HEK293 (cell line): Measurements from ENCODE around the gene RPL15.

ENCODE experiments used
- CTCF ChIA-PET: fragments of 350-600 bp; formaldehyde crosslinking; extraction: SDS; loops from one replicate; lab custom pipeline; 2021; ENCODE audit warnings: antibody characterized with exemption; lab: Yijun Ruan, JAX
- POLR2A ChIA-PET: fragments of 300-600 bp; formaldehyde crosslinking; extraction: SDS; loops from one replicate; lab custom pipeline; 2020; ENCODE audit warnings: antibody characterized with exemption, inconsistent platforms; lab: Yijun Ruan, JAX
- H3K27ac ChIP-seq: fragments of 200-500 bp; sonication (Bioruptor generic); 2 replicates; pipeline ENCODE4 v1.5.1; 2014; ENCODE audit warnings: low read depth, low read length, control low read depth, inconsistent platforms; ENCODE audit errors: extremely low read depth
- H3K36me3 ChIP-seq, 2 experiments: fragments of 200-500 bp in 1 of 2; sonication (Bioruptor generic) in 1 of 2; 1 replicate in 1 of 2; 2 replicates in 1 of 2; pipeline ENCODE4 v1.5.1; 2014 to 2017; ENCODE audit warnings: inconsistent platforms in 2 of 2, low read length in 2 of 2; ENCODE audit not compliant: control insufficient read depth in 2 of 2, insufficient read depth in 1 of 2
- H3K4me1 ChIP-seq: fragments of 200-500 bp; sonication (Bioruptor generic); 2 replicates; pipeline ENCODE4 v1.5.1; 2014; ENCODE audit warnings: mild to moderate bottlenecking, low read length, inconsistent platforms; ENCODE audit not compliant: control insufficient read depth, insufficient read depth
- H3K4me3 ChIP-seq: 2 replicates; pipeline ENCODE4 v1.5.1; 2011; ENCODE audit warnings: low read depth, mild to moderate bottlenecking, control low read depth, low read length, moderate library complexity
- H3K9me3 ChIP-seq: fragments of 200-500 bp; sonication (Bioruptor generic); 2 replicates; pipeline ENCODE4 v1.5.1; 2014; ENCODE audit warnings: low read depth, low read length, inconsistent platforms; ENCODE audit not compliant: control insufficient read depth, insufficient read depth
- MZF1 ChIP-seq: fragments of 450-650 bp; formaldehyde crosslinking; IDR thresholded peaks from 2 replicates; pipeline ENCODE4 v1.5.1; 2017; ENCODE audit warnings: missing biosample characterization, missing genetic modification characterization, borderline replicate concordance
- SP3 ChIP-seq: fragments of 450-650 bp; formaldehyde crosslinking; IDR thresholded peaks from 2 replicates; pipeline ENCODE4 v1.5.1; 2016; ENCODE audit warnings: missing biosample characterization, missing genetic modification characterization
- ZFP3 ChIP-seq: fragments of 450-650 bp; formaldehyde crosslinking; IDR thresholded peaks from 2 replicates; pipeline ENCODE4 v1.5.1; 2016; ENCODE audit warnings: low read depth, missing biosample characterization, missing genetic modification characterization
- ZNF10 ChIP-seq: fragments of 450-650 bp; formaldehyde crosslinking; IDR thresholded peaks from 2 replicates; pipeline ENCODE4 v1.5.1; 2017; ENCODE audit warnings: missing biosample characterization, missing genetic modification characterization
- ZNF114 ChIP-seq: fragments of 450-650 bp; formaldehyde crosslinking; IDR thresholded peaks from 2 replicates; pipeline ENCODE4 v1.5.0; 2017; ENCODE audit warnings: missing biosample characterization, missing genetic modification characterization
- ZNF24 ChIP-seq: fragments of 450-650 bp; formaldehyde crosslinking; IDR thresholded peaks from 2 replicates; pipeline ENCODE4 v1.5.1; 2016; ENCODE audit warnings: missing biosample characterization, missing genetic modification characterization
- ZNF416 ChIP-seq: fragments of 450-650 bp; formaldehyde crosslinking; IDR thresholded peaks from 2 replicates; pipeline ENCODE4 v1.5.1; 2016; ENCODE audit warnings: missing biosample characterization, missing genetic modification characterization
- ZNF433 ChIP-seq: fragments of 450-650 bp; formaldehyde crosslinking; IDR thresholded peaks from 2 replicates; pipeline ENCODE4 v1.5.1; 2016; ENCODE audit warnings: missing biosample characterization, missing genetic modification characterization, low read depth
- ZNF521 ChIP-seq: fragments of 450-650 bp; formaldehyde crosslinking; IDR thresholded peaks from 2 replicates; pipeline ENCODE4 v1.5.1; 2017; ENCODE audit warnings: missing biosample characterization, mild to moderate bottlenecking, missing genetic modification characterization
- ZNF596 ChIP-seq: fragments of 450-650 bp; IDR thresholded peaks from 2 replicates; pipeline ENCODE4 v1.5.0; 2018; ENCODE audit warnings: missing biosample characterization, mild to moderate bottlenecking, missing genetic modification characterization, moderate library complexity
- ZNF621 ChIP-seq: fragments of 450-650 bp; formaldehyde crosslinking; IDR thresholded peaks from 2 replicates; pipeline ENCODE4 v1.5.1; 2017; ENCODE audit warnings: missing biosample characterization, missing genetic modification characterization
- ZNF658 ChIP-seq: fragments of 450-650 bp; formaldehyde crosslinking; IDR thresholded peaks from 2 replicates; pipeline ENCODE4; 2016; ENCODE audit warnings: missing biosample characterization, missing genetic modification characterization
- ZNF664 ChIP-seq: fragments of 450-650 bp; formaldehyde crosslinking; IDR thresholded peaks from 2 replicates; pipeline ENCODE4 v1.5.1; 2016; ENCODE audit warnings: missing biosample characterization, missing genetic modification characterization
- ZNF677 ChIP-seq: fragments of 450-650 bp; IDR thresholded peaks from 2 replicates; pipeline ENCODE4 v1.5.0; 2018; ENCODE audit warnings: missing biosample characterization, mild to moderate bottlenecking, missing genetic modification characterization, moderate library complexity
- ZXDB ChIP-seq: fragments of 450-650 bp; formaldehyde crosslinking; IDR thresholded peaks from 2 replicates; pipeline ENCODE4 v1.5.1; 2016; ENCODE audit warnings: missing biosample characterization, missing genetic modification characterization
- TF ChIP-seq, protein P1 (sequence below): fragments of 450-650 bp; formaldehyde crosslinking; IDR thresholded peaks from 2 replicates; pipeline ENCODE4 v1.5.1; 2016; ENCODE audit warnings: missing biosample characterization, missing genetic modification characterization, borderline replicate concordance
- TF ChIP-seq, protein P2 (sequence below): fragments of 450-650 bp; formaldehyde crosslinking; IDR thresholded peaks from 2 replicates; pipeline ENCODE4; 2016; ENCODE audit warnings: missing biosample characterization, missing genetic modification characterization
- TF ChIP-seq, protein P3 (sequence below): fragments of 450-650 bp; IDR thresholded peaks from 2 replicates; pipeline ENCODE4 v1.5.1; 2018; ENCODE audit warnings: missing biosample characterization, missing genetic modification characterization
- TF ChIP-seq, protein P4 (sequence below): fragments of 450-650 bp; formaldehyde crosslinking; IDR thresholded peaks from 2 replicates; pipeline ENCODE4 v1.5.1; 2017; ENCODE audit warnings: missing biosample characterization, missing genetic modification characterization

The RPL15 gene

DNA sequence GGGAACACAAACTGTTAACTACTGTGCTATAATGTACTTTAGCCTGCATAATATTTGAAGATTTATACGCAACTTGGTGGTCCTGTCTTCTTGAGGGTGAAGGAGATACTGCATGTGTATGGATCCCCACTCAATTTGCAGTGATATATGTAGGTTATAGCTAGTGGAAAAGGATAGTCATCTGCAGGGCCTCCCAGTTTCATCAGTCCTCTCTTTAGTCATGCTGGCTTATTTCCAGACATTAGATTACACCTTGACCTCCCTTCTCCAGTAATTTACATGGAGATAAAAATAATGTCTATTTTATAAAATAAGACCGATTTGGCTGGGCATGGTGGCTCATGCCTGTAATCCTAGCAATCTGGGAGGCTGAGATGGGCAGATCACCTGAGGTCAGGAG, 31.8 kb downstream of the RPL15 start (continued):
- TF ChIP-seq, protein P1, sequence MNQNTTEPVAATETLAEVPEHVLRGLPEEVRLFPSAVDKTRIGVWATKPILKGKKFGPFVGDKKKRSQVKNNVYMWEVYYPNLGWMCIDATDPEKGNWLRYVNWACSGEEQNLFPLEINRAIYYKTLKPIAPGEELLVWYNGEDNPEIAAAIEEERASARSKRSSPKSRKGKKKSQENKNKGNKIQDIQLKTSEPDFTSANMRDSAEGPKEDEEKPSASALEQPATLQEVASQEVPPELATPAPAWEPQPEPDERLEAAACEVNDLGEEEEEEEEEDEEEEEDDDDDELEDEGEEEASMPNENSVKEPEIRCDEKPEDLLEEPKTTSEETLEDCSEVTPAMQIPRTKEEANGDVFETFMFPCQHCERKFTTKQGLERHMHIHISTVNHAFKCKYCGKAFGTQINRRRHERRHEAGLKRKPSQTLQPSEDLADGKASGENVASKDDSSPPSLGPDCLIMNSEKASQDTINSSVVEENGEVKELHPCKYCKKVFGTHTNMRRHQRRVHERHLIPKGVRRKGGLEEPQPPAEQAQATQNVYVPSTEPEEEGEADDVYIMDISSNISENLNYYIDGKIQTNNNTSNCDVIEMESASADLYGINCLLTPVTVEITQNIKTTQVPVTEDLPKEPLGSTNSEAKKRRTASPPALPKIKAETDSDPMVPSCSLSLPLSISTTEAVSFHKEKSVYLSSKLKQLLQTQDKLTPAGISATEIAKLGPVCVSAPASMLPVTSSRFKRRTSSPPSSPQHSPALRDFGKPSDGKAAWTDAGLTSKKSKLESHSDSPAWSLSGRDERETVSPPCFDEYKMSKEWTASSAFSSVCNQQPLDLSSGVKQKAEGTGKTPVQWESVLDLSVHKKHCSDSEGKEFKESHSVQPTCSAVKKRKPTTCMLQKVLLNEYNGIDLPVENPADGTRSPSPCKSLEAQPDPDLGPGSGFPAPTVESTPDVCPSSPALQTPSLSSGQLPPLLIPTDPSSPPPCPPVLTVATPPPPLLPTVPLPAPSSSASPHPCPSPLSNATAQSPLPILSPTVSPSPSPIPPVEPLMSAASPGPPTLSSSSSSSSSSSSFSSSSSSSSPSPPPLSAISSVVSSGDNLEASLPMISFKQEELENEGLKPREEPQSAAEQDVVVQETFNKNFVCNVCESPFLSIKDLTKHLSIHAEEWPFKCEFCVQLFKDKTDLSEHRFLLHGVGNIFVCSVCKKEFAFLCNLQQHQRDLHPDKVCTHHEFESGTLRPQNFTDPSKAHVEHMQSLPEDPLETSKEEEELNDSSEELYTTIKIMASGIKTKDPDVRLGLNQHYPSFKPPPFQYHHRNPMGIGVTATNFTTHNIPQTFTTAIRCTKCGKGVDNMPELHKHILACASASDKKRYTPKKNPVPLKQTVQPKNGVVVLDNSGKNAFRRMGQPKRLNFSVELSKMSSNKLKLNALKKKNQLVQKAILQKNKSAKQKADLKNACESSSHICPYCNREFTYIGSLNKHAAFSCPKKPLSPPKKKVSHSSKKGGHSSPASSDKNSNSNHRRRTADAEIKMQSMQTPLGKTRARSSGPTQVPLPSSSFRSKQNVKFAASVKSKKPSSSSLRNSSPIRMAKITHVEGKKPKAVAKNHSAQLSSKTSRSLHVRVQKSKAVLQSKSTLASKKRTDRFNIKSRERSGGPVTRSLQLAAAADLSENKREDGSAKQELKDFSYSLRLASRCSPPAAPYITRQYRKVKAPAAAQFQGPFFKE (tag by site-specific recombination): no peak
- TF ChIP-seq ZNF10: no peak
- TF ChIP-seq ZNF621: no peak
- TF ChIP-seq ZNF664 (tag by site-specific recombination): no peak
- no peak for TF ChIP-seq ZFP3 (tag by site-specific recombination)
- TF ChIP-seq ZNF596 (tag by site-specific recombination): no peak
- no peak for TF ChIP-seq ZNF416
- TF ChIP-seq ZNF658 (tag by site-specific recombination): no peak
- TF ChIP-seq SP3 (tag by site-specific recombination): no peak
- TF ChIP-seq ZNF433 (tag by site-specific recombination): no peak
- TF ChIP-seq, protein P2, sequence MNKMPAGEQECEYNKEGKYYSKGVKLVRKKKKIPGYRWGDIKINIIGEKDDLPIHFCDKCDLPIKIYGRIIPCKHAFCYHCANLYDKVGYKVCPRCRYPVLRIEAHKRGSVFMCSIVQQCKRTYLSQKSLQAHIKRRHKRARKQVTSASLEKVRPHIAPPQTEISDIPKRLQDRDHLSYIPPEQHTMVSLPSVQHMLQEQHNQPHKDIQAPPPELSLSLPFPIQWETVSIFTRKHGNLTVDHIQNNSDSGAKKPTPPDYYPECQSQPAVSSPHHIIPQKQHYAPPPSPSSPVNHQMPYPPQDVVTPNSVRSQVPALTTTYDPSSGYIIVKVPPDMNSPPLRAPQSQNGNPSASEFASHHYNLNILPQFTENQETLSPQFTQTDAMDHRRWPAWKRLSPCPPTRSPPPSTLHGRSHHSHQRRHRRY (tag by site-specific recombination): no peak
- TF ChIP-seq, protein P3, sequence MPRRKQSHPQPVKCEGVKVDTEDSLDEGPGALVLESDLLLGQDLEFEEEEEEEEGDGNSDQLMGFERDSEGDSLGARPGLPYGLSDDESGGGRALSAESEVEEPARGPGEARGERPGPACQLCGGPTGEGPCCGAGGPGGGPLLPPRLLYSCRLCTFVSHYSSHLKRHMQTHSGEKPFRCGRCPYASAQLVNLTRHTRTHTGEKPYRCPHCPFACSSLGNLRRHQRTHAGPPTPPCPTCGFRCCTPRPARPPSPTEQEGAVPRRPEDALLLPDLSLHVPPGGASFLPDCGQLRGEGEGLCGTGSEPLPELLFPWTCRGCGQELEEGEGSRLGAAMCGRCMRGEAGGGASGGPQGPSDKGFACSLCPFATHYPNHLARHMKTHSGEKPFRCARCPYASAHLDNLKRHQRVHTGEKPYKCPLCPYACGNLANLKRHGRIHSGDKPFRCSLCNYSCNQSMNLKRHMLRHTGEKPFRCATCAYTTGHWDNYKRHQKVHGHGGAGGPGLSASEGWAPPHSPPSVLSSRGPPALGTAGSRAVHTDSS: no peak

DNA sequence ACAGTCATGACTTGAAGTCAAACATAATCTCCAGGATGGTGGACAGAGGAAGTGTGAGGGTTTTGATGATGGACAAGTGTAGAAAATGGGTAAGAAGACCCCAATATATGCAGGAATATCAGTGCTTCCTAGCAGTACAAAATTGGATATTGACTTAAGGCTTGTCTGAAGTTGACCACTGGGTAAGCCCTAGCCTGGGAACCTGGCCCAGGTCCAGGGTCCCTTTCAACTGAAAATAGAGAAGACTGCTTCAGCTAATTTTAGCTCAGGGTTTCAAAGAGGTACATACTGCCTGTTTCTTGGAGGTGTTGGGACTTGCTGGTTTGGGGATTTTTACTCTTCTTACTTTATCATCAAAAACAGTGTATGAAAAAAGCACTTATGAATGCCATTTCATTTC, 32.9 kb downstream of the RPL15 start:
- no peak for TF ChIP-seq ZNF24
- TF ChIP-seq ZNF521: no peak
- peak; percentile 47; the same call in 1 of the 2 replicates for TF ChIP-seq MZF1 (tag by site-specific recombination)
- peaks cover 2% of the 10 kb centered on the region; the same call in 1 of the 2 replicates for H3K4me1 ChIP-seq
- H3K27ac ChIP-seq: no peak overlapping the region
- H3K9me3 ChIP-seq: no peaks in the 10 kb centered on the region
- H3K36me3 ChIP-seq: peaks cover 0 to 4% of the 10 kb centered on the region in 2 experiments; a peak in 1 of 3 replicates
- no peak overlapping the region for H3K4me3 ChIP-seq
- CTCF ChIA-PET: interaction anchor here (0.5 kb wide), 1 partner anchor 187 kb away, joined by 5 read pairs; no protein-coding TSS in a partner anchor
- POLR2A ChIA-PET: interaction anchor here (0.9 to 3.8 kb wide), 2 partner anchors 32 to 42 kb away, joined by 3 to 14 read pairs; partner anchors contain the start of genes NKIRAS1 and RPL15

DNA sequence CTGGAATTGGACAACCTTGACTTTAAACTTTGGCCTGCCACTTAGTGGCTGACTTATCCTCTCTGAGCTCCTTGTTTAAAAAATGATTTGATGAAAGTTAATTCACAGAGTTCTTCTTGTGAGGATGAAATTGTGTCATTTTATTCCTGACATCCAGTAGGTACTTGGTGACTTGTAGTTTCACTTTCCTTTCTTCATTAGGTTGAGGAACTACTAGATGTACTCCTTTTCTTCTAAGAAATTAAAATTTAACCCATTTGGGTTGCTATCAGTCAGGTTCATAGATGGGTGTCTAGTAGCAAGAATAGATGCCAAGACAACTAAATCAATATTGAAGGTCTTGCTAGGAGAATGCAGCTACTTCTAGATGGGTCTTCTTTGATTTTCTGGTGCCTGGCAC, 33.4 kb downstream of the RPL15 start:
- CTCF ChIA-PET: interaction anchor here (0.5 to 0.7 kb wide), 2 partner anchors 10 to 186 kb away, joined by 4 to 5 read pairs; no protein-coding TSS in a partner anchor
- POLR2A ChIA-PET: interaction anchor here (3.8 kb wide), 1 partner anchor 33 kb away, joined by 14 read pairs; the partner anchor contains the start of genes NKIRAS1 and RPL15
- peaks cover 0 to 8% of the 10 kb centered on the region in 2 experiments; a peak in 1 of 3 replicates for H3K36me3 ChIP-seq
- H3K9me3 ChIP-seq: no peaks in the 10 kb centered on the region
- no peak overlapping the region for H3K27ac ChIP-seq
- TF ChIP-seq ZXDB (tag by site-specific recombination) (no peak), ZNF677 (tag by site-specific recombination) (no peak), ZFP3 (tag by site-specific recombination) (no peak), ZNF114 (tag by site-specific recombination) (no peak), ZNF596 (tag by site-specific recombination) (no peak)
- TF ChIP-seq, protein P4, sequence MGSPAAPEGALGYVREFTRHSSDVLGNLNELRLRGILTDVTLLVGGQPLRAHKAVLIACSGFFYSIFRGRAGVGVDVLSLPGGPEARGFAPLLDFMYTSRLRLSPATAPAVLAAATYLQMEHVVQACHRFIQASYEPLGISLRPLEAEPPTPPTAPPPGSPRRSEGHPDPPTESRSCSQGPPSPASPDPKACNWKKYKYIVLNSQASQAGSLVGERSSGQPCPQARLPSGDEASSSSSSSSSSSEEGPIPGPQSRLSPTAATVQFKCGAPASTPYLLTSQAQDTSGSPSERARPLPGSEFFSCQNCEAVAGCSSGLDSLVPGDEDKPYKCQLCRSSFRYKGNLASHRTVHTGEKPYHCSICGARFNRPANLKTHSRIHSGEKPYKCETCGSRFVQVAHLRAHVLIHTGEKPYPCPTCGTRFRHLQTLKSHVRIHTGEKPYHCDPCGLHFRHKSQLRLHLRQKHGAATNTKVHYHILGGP (tag by site-specific recombination): no peak
- TF ChIP-seq, protein P2 (tag by site-specific recombination): no peak
- no peak overlapping the region for H3K4me3 ChIP-seq
- H3K4me1 ChIP-seq: peaks cover 2% of the 10 kb centered on the region; the same call in 1 of the 2 replicates
